ENCODE data around the gene BCL2L13.
A peak's percentile ranks its signal among the peaks of the same experiment; 100 is the strongest.

Gene BCL2L13

GRCh38 chr22:17699696-17700340 is 61.3 kb downstream of the BCL2L13 start:
- no peaks in the 10 kb centered on the region for H3K9me3 ChIP-seq (ENCODE audit: control insufficient read depth in 5 of 5, low read length in 5 of 5)
- no peaks in the 10 kb centered on the region for H3K4me1 ChIP-seq (ENCODE audit: control insufficient read depth in 5 of 5, insufficient read depth in 5 of 5, low read length in 5 of 5)
- no peaks in the 10 kb centered on the region for H3K27me3 ChIP-seq (ENCODE audit: control insufficient read depth in 5 of 5, insufficient read depth in 4 of 5, low read length in 5 of 5)
- no peak overlapping the region for H3K9ac ChIP-seq (ENCODE audit: low read length in 5 of 5)
- no peak overlapping the region for H3K27ac ChIP-seq (ENCODE audit: low read depth, low read length)
- H3K36me3 ChIP-seq (ENCODE audit: control insufficient read depth in 5 of 5, insufficient read depth in 5 of 5, low read length in 5 of 5) = peaks cover 6 to 25% (median 17%) of the 10 kb centered on the region in 5 donors
- no peak overlapping the region for H3K4me3 ChIP-seq (ENCODE audit: low read depth in 1 of 5, low read length in 5 of 5)

- Histone ChIP-seq H3K27ac (ENCODE audit: low read depth, low read length) (no peak overlapping the region), H3K36me3 (ENCODE audit: control insufficient read depth in 5 of 5, insufficient read depth in 5 of 5, low read length in 5 of 5) (peaks cover 6 to 24% (median 13%) of the 10 kb centered on the region in 5 donors), H3K9me3 (ENCODE audit: control insufficient read depth in 5 of 5, low read length in 5 of 5) (no peaks in the 10 kb centered on the region), H3K4me1 (ENCODE audit: control insufficient read depth in 5 of 5, insufficient read depth in 5 of 5, low read length in 5 of 5) (no peaks in the 10 kb centered on the region), H3K9ac (ENCODE audit: low read length in 5 of 5) (no peak overlapping the region), H3K4me3 (ENCODE audit: low read depth in 1 of 5, low read length in 5 of 5) (no peak overlapping the region), H3K27me3 (ENCODE audit: control insufficient read depth in 5 of 5, insufficient read depth in 4 of 5, low read length in 5 of 5) (no peaks in the 10 kb centered on the region)
Measured at GRCh38 chr22:17700778-17701177, 62.2 kb downstream of the BCL2L13 start.

DNA sequence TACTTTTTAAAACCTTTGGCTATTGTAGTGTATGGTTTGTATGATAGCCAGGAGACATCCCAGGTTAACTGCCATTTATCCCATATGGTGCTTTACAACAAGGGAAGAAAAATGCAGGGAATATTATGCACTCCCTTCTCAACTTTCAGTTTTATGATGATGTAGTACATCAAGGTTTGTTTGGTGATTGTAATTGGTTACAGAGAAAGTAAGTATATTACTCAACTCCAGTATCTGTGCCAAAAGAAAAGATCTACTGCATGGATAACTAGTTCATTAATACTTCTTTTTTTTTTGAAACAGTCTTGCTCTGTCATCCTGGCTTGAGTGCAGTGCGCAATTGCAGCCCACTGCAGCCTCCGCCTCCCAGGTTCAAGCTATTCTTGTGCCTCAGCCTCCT is 65.3 kb downstream of the BCL2L13 start:
- H3K9ac ChIP-seq (ENCODE audit: low read length in 5 of 5) = no peak overlapping the region
- no peak overlapping the region for H3K27ac ChIP-seq (ENCODE audit: low read depth, low read length)
- no peak overlapping the region for H3K4me3 ChIP-seq (ENCODE audit: low read depth in 1 of 5, low read length in 5 of 5)
- H3K27me3 ChIP-seq (ENCODE audit: control insufficient read depth in 5 of 5, insufficient read depth in 4 of 5, low read length in 5 of 5) = no peaks in the 10 kb centered on the region
- H3K9me3 ChIP-seq (ENCODE audit: control insufficient read depth in 5 of 5, low read length in 5 of 5) = no peaks in the 10 kb centered on the region
- peaks cover 6 to 18% (median 11%) of the 10 kb centered on the region in 5 donors for H3K36me3 ChIP-seq (ENCODE audit: control insufficient read depth in 5 of 5, insufficient read depth in 5 of 5, low read length in 5 of 5)
- peaks cover 0 to 24% (median 14%) of the 10 kb centered on the region in 5 donors for H3K4me1 ChIP-seq (ENCODE audit: control insufficient read depth in 5 of 5, insufficient read depth in 5 of 5, low read length in 5 of 5)

DNA sequence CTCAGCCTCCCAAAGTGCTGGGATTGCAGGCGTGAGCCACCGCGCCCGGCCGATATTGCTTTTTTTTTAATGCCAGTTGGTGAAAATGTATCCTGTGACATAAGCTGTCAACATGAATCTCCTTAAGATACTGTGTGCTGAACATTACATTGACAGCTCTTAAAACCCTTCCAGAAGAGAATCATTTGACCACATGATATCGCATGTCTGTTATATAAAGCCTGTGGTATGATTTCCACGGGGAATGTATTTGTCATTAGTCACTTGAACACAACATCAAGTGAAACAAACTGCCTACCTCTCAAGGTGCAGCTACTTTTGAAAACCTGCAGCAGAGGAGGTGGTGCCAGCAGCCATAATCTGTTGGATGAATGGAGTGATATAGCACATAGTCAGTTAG is 67.0 kb downstream of the BCL2L13 start:
- Histone ChIP-seq H3K9ac (ENCODE audit: low read length in 5 of 5) (no peak overlapping the region), H3K27me3 (ENCODE audit: control insufficient read depth in 5 of 5, insufficient read depth in 4 of 5, low read length in 5 of 5) (no peaks in the 10 kb centered on the region), H3K36me3 (ENCODE audit: control insufficient read depth in 5 of 5, insufficient read depth in 5 of 5, low read length in 5 of 5) (peaks cover 5 to 18% (median 9%) of the 10 kb centered on the region in 5 donors), H3K4me1 (ENCODE audit: control insufficient read depth in 5 of 5, insufficient read depth in 5 of 5, low read length in 5 of 5) (peaks cover 0 to 24% (median 14%) of the 10 kb centered on the region in 5 donors), H3K27ac (ENCODE audit: low read depth, low read length) (peak overlapping the region; percentile 78), H3K4me3 (ENCODE audit: low read depth in 1 of 5, low read length in 5 of 5) (no peak overlapping the region), H3K9me3 (ENCODE audit: control insufficient read depth in 5 of 5, low read length in 5 of 5) (no peaks in the 10 kb centered on the region)

DNA sequence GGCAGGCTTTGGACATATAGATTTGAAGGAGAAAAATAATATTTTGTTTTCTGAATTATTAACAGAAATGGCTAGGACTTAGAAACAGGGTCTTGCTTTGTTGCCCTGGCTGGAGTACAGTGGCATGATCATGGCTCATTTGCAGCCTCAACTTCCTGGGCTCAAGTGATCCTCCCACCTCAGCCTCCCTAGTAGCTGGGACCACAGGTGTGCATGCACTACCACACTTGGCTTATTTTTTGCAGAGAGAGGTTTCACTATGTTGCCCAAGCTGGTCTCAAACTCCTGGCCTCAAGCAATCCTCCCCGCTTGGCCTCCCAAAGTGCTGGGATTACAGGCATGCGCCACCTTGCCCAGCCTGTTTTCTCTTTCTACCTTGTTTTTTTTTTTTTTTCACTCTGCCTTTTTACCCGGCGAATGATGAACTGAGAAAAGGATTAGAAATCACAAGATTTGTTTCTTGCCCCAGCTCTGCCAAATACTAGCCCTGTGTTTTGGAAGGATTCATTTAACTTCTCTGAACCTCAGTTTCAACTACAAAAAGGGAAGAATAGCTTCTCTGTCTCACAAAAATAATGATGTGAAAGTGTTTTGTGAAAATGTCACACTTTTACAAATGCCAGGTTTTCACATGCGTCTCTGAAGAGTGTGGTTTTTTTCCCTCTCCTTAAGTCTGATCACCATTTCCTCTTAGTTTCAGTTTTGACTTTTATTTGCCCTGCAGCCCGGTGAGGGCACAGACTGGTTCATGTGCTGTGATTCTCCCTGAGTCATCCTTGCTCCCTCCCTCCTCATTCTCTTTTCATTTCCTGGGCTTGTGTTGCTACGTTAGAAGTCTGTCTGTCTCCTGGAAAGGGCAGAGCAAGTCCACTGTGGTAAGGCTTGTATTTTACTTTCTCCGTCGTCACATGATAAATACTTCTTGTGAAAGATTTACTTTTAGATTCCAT is 67.7 kb downstream of the BCL2L13 start:
- H3K27me3 ChIP-seq (ENCODE audit: control insufficient read depth in 5 of 5, insufficient read depth in 4 of 5, low read length in 5 of 5) = no peaks in the 10 kb centered on the region
- peaks cover 5 to 18% (median 9%) of the 10 kb centered on the region in 5 donors for H3K36me3 ChIP-seq (ENCODE audit: control insufficient read depth in 5 of 5, insufficient read depth in 5 of 5, low read length in 5 of 5)
- peak overlapping the region; percentile 78 for H3K27ac ChIP-seq (ENCODE audit: low read depth, low read length)
- H3K9me3 ChIP-seq (ENCODE audit: control insufficient read depth in 5 of 5, low read length in 5 of 5) = no peaks in the 10 kb centered on the region
- H3K4me1 ChIP-seq (ENCODE audit: control insufficient read depth in 5 of 5, insufficient read depth in 5 of 5, low read length in 5 of 5) = peaks cover 0 to 24% (median 14%) of the 10 kb centered on the region in 5 donors
- H3K9ac ChIP-seq (ENCODE audit: low read length in 5 of 5) = peak overlapping the region; percentile 8 to 80 (median 70)
- peak overlapping the region; percentile 29 to 53 (median 51) for H3K4me3 ChIP-seq (ENCODE audit: low read depth in 1 of 5, low read length in 5 of 5)

DNA sequence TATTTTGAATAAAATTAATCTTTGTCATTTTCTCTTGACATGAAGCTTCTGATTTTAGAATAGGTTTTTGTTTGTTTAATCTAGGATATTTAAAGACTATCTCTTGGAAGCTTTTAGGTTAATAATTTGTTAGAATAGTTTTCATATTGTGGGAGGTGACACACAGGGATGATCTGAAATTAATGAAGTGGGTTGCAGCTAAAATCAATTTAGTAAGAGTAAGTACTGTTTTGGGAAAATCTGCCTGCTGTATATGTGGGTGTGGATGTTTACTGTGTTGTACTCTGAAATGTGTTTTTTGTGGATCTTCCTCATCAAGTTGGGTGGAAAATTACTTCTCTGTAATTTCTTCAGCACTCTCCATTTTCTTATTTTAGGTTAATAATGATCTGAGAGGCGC is 68.4 kb downstream of the BCL2L13 start:
- no peaks in the 10 kb centered on the region for H3K27me3 ChIP-seq (ENCODE audit: control insufficient read depth in 5 of 5, insufficient read depth in 4 of 5, low read length in 5 of 5)
- H3K4me1 ChIP-seq (ENCODE audit: control insufficient read depth in 5 of 5, insufficient read depth in 5 of 5, low read length in 5 of 5) = peaks cover 0 to 24% (median 18%) of the 10 kb centered on the region in 5 donors
- no peaks in the 10 kb centered on the region for H3K9me3 ChIP-seq (ENCODE audit: control insufficient read depth in 5 of 5, low read length in 5 of 5)
- H3K27ac ChIP-seq (ENCODE audit: low read depth, low read length) = peak overlapping the region; percentile 78
- H3K4me3 ChIP-seq (ENCODE audit: low read depth in 1 of 5, low read length in 5 of 5) = peak overlapping the region in 4 of 5 donors; percentile 37 to 53 (median 42)
- peak overlapping the region in 4 of 5 donors; percentile 8 to 80 (median 72) for H3K9ac ChIP-seq (ENCODE audit: low read length in 5 of 5)
- H3K36me3 ChIP-seq (ENCODE audit: control insufficient read depth in 5 of 5, insufficient read depth in 5 of 5, low read length in 5 of 5) = peaks cover 5 to 18% (median 9%) of the 10 kb centered on the region in 5 donors

- Histone ChIP-seq H3K9ac (ENCODE audit: low read length in 5 of 5) (peak overlapping the region in 2 of 5 donors; percentile 70 to 80), H3K9me3 (ENCODE audit: control insufficient read depth in 5 of 5, low read length in 5 of 5) (no peaks in the 10 kb centered on the region), H3K4me1 (ENCODE audit: control insufficient read depth in 5 of 5, insufficient read depth in 5 of 5, low read length in 5 of 5) (peaks cover 0 to 25% (median 18%) of the 10 kb centered on the region in 5 donors), H3K36me3 (ENCODE audit: control insufficient read depth in 5 of 5, insufficient read depth in 5 of 5, low read length in 5 of 5) (peaks cover 5 to 16% (median 7%) of the 10 kb centered on the region in 5 donors), H3K27ac (ENCODE audit: low read depth, low read length) (peak overlapping the region; percentile 78), H3K4me3 (ENCODE audit: low read depth in 1 of 5, low read length in 5 of 5) (peak overlapping the region in 4 of 5 donors; percentile 37 to 53 (median 42)), H3K27me3 (ENCODE audit: control insufficient read depth in 5 of 5, insufficient read depth in 4 of 5, low read length in 5 of 5) (no peaks in the 10 kb centered on the region)
Measured at GRCh38 chr22:17707526-17707925, 69.0 kb downstream of the BCL2L13 start.

GRCh38 chr22:17710023-17710422 is 71.5 kb downstream of the BCL2L13 start:
- no peak overlapping the region for H3K9ac ChIP-seq (ENCODE audit: low read length in 5 of 5)
- H3K27me3 ChIP-seq (ENCODE audit: control insufficient read depth in 5 of 5, insufficient read depth in 4 of 5, low read length in 5 of 5) = no peaks in the 10 kb centered on the region
- H3K27ac ChIP-seq (ENCODE audit: low read depth, low read length) = no peak overlapping the region
- H3K36me3 ChIP-seq (ENCODE audit: control insufficient read depth in 5 of 5, insufficient read depth in 5 of 5, low read length in 5 of 5) = peaks cover 0 to 12% (median 3%) of the 10 kb centered on the region in 5 donors
- no peaks in the 10 kb centered on the region for H3K9me3 ChIP-seq (ENCODE audit: control insufficient read depth in 5 of 5, low read length in 5 of 5)
- H3K4me3 ChIP-seq (ENCODE audit: low read depth in 1 of 5, low read length in 5 of 5) = no peak overlapping the region
- peaks cover 0 to 26% (median 18%) of the 10 kb centered on the region in 5 donors for H3K4me1 ChIP-seq (ENCODE audit: control insufficient read depth in 5 of 5, insufficient read depth in 5 of 5, low read length in 5 of 5)

GRCh38 chr22:17712441-17712840 is 73.9 kb downstream of the BCL2L13 start:
- H3K9me3 ChIP-seq (ENCODE audit: control insufficient read depth in 5 of 5, low read length in 5 of 5) = no peaks in the 10 kb centered on the region
- H3K4me3 ChIP-seq (ENCODE audit: low read depth in 1 of 5, low read length in 5 of 5) = no peak overlapping the region
- H3K9ac ChIP-seq (ENCODE audit: low read length in 5 of 5) = no peak overlapping the region
- no peaks in the 10 kb centered on the region for H3K27me3 ChIP-seq (ENCODE audit: control insufficient read depth in 5 of 5, insufficient read depth in 4 of 5, low read length in 5 of 5)
- peaks cover 0 to 12% (median 0%) of the 10 kb centered on the region in 5 donors for H3K36me3 ChIP-seq (ENCODE audit: control insufficient read depth in 5 of 5, insufficient read depth in 5 of 5, low read length in 5 of 5)
- peaks cover 0 to 14% (median 11%) of the 10 kb centered on the region in 5 donors for H3K4me1 ChIP-seq (ENCODE audit: control insufficient read depth in 5 of 5, insufficient read depth in 5 of 5, low read length in 5 of 5)
- H3K27ac ChIP-seq (ENCODE audit: low read depth, low read length) = peak overlapping the region; percentile 42

GRCh38 chr22:17716529-17716928 is 78.0 kb downstream of the BCL2L13 start:
- H3K4me1 ChIP-seq (ENCODE audit: control insufficient read depth in 5 of 5, insufficient read depth in 5 of 5, low read length in 5 of 5) = peaks cover 0 to 12% (median 0%) of the 10 kb centered on the region in 5 donors
- no peaks in the 10 kb centered on the region for H3K27me3 ChIP-seq (ENCODE audit: control insufficient read depth in 5 of 5, insufficient read depth in 4 of 5, low read length in 5 of 5)
- H3K9ac ChIP-seq (ENCODE audit: low read length in 5 of 5) = no peak overlapping the region
- peaks cover 0 to 7% (median 0%) of the 10 kb centered on the region in 5 donors for H3K36me3 ChIP-seq (ENCODE audit: control insufficient read depth in 5 of 5, insufficient read depth in 5 of 5, low read length in 5 of 5)
- H3K4me3 ChIP-seq (ENCODE audit: low read depth in 1 of 5, low read length in 5 of 5) = no peak overlapping the region
- H3K9me3 ChIP-seq (ENCODE audit: control insufficient read depth in 5 of 5, low read length in 5 of 5) = no peaks in the 10 kb centered on the region
- no peak overlapping the region for H3K27ac ChIP-seq (ENCODE audit: low read depth, low read length)
